KMS-11 (cell line): Measurements from ENCODE around the gene STXBP5.

Experiments used
- H2AFZ ChIP-seq: fragments of 200-600 bp; sonication (generic); 2 replicates; pipeline ENCODE4 v1.6.1; 2016; ENCODE audit warnings: antibody characterized with exemption, mixed run types, low read depth
- H3K27ac ChIP-seq: fragments of 200-600 bp; sonication (generic); 2 replicates; pipeline ENCODE4 v1.6.1; 2016; ENCODE audit warnings: mild to moderate bottlenecking, mixed run types
- H3K27me3 ChIP-seq: fragments of 200-600 bp; sonication (generic); 2 replicates; pipeline ENCODE4 v1.6.1; 2017; ENCODE audit warnings: mild to moderate bottlenecking, low read depth, mixed run types, moderate library complexity; ENCODE audit not compliant: insufficient read depth
- H3K36me3 ChIP-seq: fragments of 200-600 bp; sonication (generic); 2 replicates; pipeline ENCODE4 v1.6.1; 2017; ENCODE audit warnings: mild to moderate bottlenecking, mixed run types; ENCODE audit not compliant: insufficient read depth
- H3K4me1 ChIP-seq: fragments of 200-600 bp; sonication (generic); 2 replicates; pipeline ENCODE4 v1.6.1; 2016; ENCODE audit warnings: mild to moderate bottlenecking, low read depth, mixed run types; ENCODE audit not compliant: poor library complexity, severe bottlenecking
- H3K4me2 ChIP-seq: fragments of 200-600 bp; sonication (generic); 2 replicates; pipeline ENCODE4 v1.7.0; 2016; ENCODE audit warnings: mild to moderate bottlenecking, mixed run types
- H3K4me3 ChIP-seq: fragments of 200-600 bp; sonication (generic); IDR thresholded peaks from 2 replicates; pipeline ENCODE4 v1.6.1; 2017; ENCODE audit warnings: low read depth, low read length, mixed read lengths; ENCODE audit not compliant: insufficient read depth
- H3K79me2 ChIP-seq: fragments of 200-600 bp; sonication (generic); 2 replicates; pipeline ENCODE4 v1.6.1; 2016; ENCODE audit warnings: low read depth, mixed run types; ENCODE audit not compliant: insufficient read depth
- H3K9ac ChIP-seq: fragments of 200-600 bp; sonication (generic); 2 replicates; pipeline ENCODE4 v1.6.1; 2016; ENCODE audit warnings: mild to moderate bottlenecking, mixed run types
- H4K20me1 ChIP-seq: fragments of 200-600 bp; sonication (generic); 2 replicates; pipeline ENCODE4 v1.6.1; 2016; ENCODE audit warnings: mild to moderate bottlenecking, mixed run types; ENCODE audit not compliant: insufficient read depth
- CTCF ChIP-seq: fragments of 200-600 bp; sonication (generic); conservative IDR thresholded peaks from 2 replicates; pipeline ENCODE4 v1.6.1; 2017; ENCODE audit warnings: low read depth, mild to moderate bottlenecking, antibody characterized with exemption, low read length, moderate library complexity, mixed read lengths

The STXBP5 gene

DNA sequence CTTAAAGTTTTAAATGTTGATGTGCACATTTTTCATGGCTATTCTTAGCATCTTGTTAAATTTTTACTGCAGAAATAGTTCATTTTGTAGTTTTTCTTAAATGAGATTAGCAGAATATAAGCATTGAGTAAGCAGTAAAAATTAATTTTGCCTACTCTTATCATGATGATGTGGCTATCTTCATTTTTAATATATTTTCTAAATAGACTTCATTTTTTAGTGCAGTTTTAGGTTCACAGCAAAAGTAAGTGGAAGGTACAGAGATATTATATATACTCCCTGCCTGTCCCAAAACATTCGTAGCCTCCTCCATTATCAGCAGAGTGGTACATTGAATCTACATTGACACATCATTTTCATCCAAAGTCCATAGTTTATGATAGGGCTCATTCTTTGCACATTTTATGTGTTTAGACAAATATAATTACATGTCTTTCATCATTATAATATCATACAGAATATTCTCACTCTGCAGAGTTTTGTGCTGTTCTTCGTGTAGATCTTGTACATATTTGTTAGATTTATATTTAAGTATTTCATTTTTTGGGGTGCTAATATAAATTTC lies 13.7 kb downstream of the STXBP5 start:
- no peak overlapping the region for H2AFZ ChIP-seq
- no peak overlapping the region for H3K9ac ChIP-seq
- no peaks in the 10 kb centered on the region for H3K4me1 ChIP-seq
- H3K4me2 ChIP-seq: no peak overlapping the region
- H3K79me2 ChIP-seq: no peaks in the 10 kb centered on the region
- no peaks in the 10 kb centered on the region for H3K27me3 ChIP-seq
- no peak overlapping the region for H3K4me3 ChIP-seq
- no peak for TF ChIP-seq CTCF
- no peaks in the 10 kb centered on the region for H4K20me1 ChIP-seq
- H3K36me3 ChIP-seq: no peaks in the 10 kb centered on the region
- no peak overlapping the region for H3K27ac ChIP-seq

DNA sequence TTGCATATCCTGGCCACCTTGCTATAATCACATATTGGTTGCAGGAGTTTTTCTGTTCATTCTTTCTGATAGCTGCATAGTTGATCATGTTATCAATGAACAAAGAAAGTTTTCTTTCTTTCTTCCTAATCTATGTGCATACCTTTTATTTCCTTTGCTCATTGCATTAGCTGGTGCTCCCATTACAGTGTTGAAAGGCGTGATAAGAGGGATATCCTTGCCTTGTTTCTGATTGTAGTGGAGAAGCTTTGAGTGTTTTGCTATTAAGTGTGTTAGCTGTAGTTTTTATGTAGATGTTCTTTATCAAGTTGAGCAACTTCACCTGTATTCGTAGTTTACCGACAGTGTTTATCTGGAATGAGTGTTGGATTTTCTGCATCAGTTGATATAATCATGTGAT lies 14.6 kb downstream of the STXBP5 start:
- H3K4me1 ChIP-seq: no peaks in the 10 kb centered on the region
- TF ChIP-seq CTCF: no peak
- H3K79me2 ChIP-seq: no peaks in the 10 kb centered on the region
- no peaks in the 10 kb centered on the region for H3K27me3 ChIP-seq
- H2AFZ ChIP-seq: no peak overlapping the region
- no peaks in the 10 kb centered on the region for H3K36me3 ChIP-seq
- H3K27ac ChIP-seq: no peak overlapping the region
- H3K4me3 ChIP-seq: no peak overlapping the region
- no peak overlapping the region for H3K4me2 ChIP-seq
- H3K9ac ChIP-seq: no peak overlapping the region
- H4K20me1 ChIP-seq: no peaks in the 10 kb centered on the region

DNA sequence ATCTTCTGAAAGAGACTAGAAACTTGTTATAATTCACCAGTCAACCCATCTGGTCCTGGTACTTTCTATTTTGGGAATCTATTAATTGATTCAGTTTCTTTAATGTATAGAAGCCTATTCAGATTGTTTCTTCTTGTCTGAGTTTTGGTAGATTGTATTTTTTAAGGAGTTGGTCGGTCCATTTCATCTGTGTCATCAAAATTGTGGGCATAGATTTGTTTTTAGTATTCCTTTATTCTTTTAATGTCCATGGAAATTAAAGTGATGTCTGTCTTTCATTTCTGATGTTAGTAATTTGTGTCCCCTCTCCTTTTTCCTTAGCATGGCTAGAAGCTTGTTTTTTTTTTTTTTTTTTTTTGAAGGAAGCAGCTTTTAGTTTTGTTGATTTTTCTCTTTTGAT lies 15.2 kb downstream of the STXBP5 start:
- Histone ChIP-seq H3K27ac (no peak overlapping the region), H3K79me2 (no peaks in the 10 kb centered on the region), H3K9ac (no peak overlapping the region), H3K36me3 (no peaks in the 10 kb centered on the region), H3K4me3 (no peak overlapping the region), H4K20me1 (no peaks in the 10 kb centered on the region), H2AFZ (no peak overlapping the region), H3K4me2 (no peak overlapping the region), H3K27me3 (no peaks in the 10 kb centered on the region), H3K4me1 (no peaks in the 10 kb centered on the region)
- no peak for TF ChIP-seq CTCF

DNA sequence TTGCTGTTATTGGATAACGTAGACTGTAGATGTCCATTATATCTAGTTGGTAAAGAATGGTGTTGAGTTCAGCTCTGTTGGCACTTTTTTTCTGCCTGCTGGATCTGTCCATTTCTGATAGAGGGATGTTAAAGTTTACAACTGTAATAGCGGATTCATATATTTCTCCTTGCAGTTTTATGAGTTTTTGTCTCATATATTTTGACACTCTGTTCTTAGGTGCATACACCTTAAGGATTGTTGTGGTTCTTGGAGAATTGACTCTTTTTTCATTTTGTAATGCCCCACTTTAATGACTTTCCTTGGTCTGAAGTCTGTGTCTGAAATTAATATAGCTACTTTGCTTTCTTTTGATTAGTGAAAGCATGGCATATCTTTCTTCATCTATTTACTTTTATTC lies 16.1 kb downstream of the STXBP5 start:
- H3K27me3 ChIP-seq: no peaks in the 10 kb centered on the region
- H3K36me3 ChIP-seq: no peaks in the 10 kb centered on the region
- no peak overlapping the region for H3K4me3 ChIP-seq
- no peaks in the 10 kb centered on the region for H3K4me1 ChIP-seq
- H2AFZ ChIP-seq: no peak overlapping the region
- TF ChIP-seq CTCF: no peak
- no peak overlapping the region for H3K9ac ChIP-seq
- no peak overlapping the region for H3K27ac ChIP-seq
- H3K79me2 ChIP-seq: no peaks in the 10 kb centered on the region
- no peak overlapping the region for H3K4me2 ChIP-seq
- H4K20me1 ChIP-seq: no peaks in the 10 kb centered on the region
